CD4-positive, alpha-beta T cell treated with Interleukin-4 for 1 hour (primary cell): ENCODE measurements around the gene REC8.

ENCODE experiments used
- DNase-seq, 2 donors: peaks; one replicate each; pipeline ENCODE4 v3.0.0-alpha.2; 2020 to 2022

Gene REC8

DNA sequence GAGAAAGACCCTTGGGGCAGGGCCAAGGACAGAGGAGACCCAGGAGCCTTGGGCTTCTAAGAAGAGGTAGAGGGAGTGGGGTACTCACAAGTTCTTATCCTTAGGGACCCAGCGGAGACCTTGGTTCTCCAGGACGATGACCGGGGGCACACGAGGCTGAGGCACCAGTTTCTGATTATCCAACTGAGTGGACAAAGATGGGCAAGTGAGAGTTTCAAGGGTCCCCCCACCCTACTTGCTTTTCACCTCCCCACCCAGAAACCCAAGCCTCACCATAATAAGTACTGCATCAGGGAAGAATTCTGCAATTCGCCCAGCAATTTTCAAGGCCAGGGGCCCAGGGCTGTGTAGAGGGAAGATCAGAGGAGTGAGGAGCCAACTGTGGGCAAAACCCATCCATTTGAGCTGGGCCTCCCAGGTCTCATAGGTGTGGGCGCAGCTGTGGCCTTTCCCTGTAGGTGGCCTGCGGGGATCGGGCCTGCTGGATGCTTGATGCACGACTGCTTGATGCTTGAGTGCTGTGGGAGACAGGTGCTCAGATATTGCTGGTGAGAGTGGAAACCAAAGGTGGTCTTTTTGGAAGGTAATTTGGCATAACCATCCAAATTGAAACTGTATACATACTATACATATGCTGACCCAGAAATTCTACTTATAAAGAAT lies 32.5 kb upstream of the REC8 start:
- DNase-seq = peak in 1 of 2 donors; percentile 33

DNA sequence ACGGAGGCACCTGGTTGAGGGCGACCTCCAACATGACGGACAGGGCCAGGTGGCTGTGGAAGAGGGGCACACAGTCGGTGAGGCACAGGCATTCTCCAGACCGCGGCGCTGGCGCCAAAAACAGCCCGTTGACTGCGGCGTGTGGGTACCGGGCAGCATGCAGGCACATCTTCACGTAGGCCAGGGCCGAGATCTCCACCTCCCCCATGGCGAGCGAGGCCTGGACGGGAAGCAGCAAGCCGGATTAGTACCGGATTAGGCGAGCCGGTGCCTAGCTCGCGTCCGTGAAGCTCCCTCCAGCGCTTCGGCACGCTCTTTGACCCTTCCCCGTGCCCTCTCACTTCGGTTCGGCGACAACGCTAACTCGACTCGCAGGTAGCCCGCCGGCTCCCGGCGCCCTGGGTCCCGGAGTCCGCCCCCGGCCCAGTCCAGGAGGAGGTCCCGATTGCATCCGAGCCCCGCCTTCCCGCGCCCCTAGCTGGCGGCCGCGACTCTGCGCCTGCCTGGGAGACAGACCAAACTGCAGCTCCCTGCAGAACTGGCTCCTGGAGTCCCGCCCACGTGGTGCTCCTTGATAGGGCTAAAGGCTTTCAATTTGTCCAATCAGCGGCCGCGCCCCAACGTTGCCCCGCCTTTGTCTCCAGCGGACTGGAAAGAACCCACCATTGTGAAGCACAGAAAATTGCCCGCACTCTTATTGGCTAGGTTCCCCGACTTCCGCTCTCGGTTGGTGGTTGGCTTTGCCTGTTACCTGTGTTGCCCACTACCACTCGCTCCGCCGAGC lies 30.6 kb upstream of the REC8 start, which contains the start of gene EMC9:
TSS of gene EMC9 (minus strand) at position 495 of the 784 bp plus-strand sequence. CDS start at position 208, 287 bp downstream.
- peak; percentile 99 to 100 for DNase-seq

DNA sequence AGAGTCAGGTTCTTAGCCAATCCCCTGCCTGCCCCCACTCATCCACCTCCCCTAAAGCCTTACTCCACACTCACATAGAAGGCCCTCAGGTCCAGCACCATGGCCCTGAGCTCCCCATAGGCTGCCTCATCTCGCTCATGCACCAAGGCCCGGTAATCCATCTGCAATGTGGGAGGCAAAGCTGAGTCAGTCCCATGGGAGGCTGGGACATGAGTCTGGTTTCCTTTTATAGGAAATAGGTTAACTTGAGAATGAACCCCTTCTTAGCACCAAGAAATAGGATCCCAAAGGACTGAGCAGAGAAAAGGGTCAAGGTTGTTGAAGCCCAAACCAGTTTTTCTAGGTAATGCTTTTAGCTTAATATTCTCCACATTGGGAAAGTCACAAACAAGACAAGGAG lies 28.4 kb upstream of the REC8 start:
- DNase-seq = no peak

DNA sequence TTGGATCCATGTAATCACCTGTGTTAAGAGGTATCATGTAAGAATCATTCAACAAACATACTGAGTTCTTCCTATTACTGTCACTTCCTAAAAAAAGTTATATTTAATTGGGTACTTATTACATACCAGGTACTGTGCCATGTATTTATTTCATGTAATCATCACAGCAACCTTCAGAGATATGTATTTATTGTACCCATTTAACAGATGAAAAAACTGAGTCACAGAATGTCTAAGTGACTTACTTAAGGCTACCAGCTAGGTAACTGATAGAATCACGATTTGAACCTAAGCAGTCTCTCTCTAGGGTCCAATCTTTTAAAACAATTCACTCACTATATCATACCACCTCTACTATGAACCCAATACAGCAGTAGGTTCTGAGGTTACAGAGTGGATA lies 27.4 kb upstream of the REC8 start:
- no peak for DNase-seq

DNA sequence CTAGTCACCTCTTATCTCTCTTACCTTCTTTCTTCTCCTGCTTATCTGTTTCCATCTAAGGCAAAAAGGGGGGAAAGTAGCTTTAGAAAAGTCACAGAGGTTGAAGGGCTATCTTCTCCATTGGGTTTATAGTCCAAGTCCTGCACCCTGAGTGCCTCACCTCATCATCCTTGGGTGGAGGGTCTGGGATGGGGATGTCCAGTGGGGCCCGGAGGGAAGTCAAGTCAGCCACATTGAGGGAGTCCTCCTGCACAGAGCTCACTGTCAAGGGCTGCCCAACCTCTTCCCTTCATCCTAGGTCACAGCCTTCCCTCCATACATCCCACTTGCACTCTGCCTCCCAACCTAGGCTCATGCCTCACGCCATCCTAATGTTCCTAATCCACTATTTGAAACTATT lies 26.7 kb upstream of the REC8 start:
- DNase-seq = no peak

DNA sequence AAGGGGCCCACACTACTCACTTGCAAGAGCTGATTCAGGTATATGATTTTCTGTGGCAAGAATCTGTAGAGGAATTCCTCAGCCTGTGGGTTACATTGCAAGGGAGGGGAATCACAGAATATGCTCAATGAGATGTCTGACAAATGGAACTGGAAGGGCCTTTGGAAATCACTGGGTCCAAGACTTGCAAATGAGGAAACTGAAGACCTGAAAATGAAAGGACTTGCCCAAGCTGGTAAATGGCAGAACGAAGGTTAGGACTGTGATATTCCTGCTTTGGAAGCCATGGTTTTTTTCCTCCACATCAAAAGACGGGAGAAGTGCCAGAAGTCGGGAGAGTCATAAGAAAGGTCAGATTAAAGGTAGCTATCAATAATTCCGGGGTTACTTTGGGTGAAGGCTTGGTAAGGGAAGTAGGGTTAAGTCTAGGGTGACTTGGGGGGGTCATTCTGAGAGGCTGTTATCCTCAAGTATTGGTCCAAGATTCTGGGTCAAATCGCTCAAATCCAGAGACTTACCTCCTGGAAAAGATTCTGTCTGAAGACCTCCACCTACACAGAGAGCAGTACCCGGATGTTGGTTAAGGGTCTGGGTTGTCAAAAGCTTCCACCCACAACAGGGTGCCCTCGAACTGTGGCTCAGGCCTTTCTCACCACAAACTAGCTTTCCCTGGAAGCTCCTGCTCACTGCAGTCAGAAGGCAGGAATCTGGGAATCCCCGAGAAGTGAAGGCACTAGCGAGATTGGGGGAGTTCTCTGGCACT lies 26.0 kb upstream of the REC8 start:
- DNase-seq = no peak

DNA sequence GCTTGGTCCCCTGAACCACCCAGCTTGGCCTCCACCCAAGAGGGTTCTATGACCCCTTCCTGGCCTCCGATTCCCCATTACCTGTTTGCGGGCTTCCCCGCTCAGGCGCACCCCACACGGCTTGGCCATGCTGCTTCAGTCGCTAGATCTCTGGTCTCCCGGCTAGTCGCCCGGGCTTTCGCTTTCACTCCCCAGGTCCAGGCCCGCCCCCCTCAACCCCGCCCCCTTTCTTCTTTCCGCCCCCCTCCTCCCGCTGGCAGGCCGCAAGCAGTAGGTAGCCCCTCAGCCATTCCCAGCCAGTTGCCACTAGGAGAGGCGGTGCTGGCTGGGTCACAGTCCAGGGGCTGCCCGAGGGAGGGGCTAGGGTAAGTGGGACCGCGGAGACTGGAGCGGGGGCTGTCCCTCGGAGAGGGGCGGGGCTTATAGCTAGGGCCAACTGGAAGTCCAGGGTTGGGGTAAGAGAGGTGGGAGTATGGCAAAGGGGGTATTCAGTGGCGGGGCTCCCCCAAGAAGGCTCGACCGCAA lies 25.4 kb upstream of the REC8 start, which contains the start of gene PSME2:
TSS of gene PSME2 (minus strand) at position 158 of the 525 bp plus-strand sequence. CDS start at position 129, 29 bp downstream.
- peak; percentile 91 for DNase-seq

DNA sequence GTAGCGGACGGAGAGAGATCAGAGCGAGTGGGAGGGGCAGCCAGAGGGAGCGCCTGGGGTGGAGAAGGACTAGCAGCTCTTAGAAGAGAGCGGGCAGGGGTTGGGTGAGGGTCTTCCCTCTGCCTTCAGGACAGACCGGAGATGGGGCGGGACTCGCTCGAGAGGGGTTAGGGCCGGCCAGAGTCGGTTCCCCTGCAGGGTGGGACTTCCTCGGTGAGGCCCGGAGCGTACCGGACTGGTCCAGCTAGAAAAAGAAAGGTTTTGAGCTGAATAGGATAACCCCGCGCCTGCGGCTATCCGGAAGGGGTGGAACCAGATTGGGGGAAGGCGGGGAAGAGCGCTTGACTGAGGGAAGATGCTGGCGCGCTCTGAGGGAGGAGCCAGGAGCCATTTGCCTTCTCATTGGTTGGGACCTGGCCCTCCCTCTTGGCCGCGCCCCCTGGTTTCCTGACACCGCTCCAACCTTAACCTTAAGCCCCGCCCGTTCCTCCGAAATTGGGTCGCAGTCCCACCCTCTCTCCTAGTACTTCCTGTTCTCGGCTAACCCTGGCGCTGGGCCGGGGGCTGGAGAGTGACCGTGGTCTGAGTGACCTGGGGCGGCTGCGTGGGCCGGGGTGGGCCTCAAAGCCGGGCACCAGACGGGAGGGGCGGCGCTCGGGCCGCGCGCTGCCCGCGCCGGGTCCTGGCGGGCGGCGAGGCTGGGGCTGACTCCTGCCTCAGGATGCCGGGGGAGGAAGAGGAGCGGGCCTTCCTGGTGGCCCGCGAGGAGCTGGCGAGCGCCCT lies 24.7 kb upstream of the REC8 start, which contains the start of gene RNF31:
TSS of gene RNF31 (plus strand) at position 521 of the 783 bp plus-strand sequence. CDS start at position 722, 201 bp downstream.
- DNase-seq = peak; percentile 97

DNA sequence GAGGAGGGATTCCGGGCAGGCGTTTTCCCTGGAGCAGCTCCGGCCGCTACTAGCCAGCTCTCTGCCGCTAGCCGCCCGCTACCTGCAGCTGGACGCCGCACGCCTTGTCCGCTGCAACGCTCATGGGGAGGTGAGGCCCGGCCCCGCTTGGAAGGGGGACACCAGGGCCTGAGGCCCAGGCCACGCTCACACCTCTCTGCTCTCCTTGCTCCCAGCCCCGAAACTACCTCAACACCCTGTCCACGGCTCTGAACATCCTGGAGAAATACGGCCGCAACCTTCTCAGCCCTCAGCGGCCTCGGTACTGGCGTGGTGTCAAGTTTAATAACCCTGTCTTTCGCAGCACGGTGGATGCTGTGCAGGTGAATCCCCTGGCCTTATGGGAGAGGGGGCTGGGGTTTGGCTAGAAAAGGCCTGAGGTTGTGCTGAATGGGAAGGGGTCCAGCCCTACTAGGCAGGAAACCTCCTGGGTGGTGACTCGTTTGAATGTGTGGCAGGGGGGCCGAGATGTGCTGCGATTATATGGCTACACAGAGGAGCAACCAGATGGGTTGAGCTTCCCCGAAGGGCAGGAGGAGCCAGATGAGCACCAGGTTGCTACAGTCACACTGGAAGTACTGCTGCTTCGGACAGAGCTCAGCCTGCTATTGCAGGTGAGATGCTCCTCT lies 24.0 kb upstream of the REC8 start:
- DNase-seq = no peak

DNA sequence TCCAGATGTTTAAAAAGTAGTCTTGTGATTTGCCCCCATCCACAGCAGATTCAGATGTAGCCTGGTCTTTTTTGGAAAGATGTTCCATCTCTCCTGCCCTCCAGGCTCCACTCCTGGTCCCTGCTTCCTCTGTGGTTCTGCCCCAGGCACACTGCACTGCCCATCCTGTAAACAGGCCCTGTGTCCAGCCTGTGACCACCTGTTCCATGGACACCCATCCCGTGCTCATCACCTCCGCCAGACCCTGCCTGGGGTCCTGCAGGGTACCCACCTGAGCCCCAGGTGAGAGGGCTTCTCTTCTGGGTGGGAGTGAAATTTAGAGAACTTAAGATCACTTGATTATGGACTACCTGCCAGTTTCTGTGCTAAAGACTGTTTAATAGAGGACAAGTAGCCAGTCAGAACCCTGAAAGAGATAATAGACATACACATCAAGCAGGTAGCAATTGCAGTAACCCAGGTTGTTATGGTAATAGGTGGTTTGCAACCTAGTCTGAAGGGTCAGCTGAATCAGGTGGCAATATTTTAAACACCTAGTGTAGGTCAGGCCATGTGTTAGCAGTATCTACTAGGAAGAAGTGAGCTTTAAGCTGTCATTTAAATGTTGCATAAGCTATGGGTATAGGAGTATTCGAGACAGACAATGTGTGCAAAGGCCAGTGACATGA lies 22.4 kb upstream of the REC8 start:
- no peak for DNase-seq

DNA sequence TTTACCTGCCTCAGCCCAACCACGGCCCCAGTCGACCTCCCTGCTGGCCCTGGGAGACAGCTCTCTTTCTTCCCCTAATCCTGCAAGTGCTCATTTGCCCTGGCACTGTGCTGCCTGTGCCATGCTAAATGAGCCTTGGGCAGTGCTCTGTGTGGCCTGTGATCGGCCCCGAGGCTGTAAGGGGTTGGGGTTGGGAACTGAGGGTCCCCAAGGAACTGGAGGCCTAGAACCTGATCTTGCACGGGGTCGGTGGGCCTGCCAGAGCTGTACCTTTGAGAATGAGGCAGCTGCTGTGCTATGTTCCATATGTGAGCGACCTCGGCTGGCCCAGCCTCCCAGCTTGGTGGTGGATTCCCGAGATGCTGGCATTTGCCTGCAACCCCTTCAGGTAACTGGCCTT lies 21.8 kb upstream of the REC8 start:
- no peak for DNase-seq

DNA sequence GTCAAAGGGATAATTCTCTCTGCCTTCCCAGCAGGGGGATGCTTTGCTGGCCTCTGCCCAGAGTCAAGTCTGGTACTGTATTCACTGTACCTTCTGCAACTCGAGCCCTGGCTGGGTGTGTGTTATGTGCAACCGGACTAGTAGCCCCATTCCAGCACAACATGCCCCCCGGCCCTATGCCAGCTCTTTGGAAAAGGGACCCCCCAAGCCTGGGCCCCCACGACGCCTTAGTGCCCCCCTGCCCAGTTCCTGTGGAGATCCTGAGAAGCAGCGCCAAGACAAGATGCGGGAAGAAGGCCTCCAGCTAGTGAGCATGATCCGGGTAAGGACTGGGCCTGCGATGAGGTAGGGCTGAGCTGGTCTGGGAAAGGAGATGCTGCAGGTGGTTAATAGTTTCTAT lies 21.3 kb upstream of the REC8 start:
- DNase-seq = no peak

DNA sequence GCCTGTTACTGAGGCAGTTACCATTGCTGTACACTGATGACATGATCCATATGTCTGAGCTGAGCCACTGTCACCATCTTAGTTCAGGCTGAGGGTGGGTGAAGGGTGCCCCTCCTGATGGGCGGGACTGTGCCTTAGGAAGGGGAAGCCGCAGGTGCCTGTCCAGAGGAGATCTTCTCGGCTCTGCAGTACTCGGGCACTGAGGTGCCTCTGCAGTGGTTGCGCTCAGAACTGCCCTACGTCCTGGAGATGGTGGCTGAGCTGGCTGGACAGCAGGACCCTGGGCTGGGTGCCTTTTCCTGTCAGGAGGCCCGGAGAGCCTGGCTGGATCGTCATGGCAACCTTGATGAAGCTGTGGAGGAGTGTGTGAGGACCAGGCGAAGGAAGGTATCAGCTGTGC lies 20.9 kb upstream of the REC8 start:
- DNase-seq = no peak

DNA sequence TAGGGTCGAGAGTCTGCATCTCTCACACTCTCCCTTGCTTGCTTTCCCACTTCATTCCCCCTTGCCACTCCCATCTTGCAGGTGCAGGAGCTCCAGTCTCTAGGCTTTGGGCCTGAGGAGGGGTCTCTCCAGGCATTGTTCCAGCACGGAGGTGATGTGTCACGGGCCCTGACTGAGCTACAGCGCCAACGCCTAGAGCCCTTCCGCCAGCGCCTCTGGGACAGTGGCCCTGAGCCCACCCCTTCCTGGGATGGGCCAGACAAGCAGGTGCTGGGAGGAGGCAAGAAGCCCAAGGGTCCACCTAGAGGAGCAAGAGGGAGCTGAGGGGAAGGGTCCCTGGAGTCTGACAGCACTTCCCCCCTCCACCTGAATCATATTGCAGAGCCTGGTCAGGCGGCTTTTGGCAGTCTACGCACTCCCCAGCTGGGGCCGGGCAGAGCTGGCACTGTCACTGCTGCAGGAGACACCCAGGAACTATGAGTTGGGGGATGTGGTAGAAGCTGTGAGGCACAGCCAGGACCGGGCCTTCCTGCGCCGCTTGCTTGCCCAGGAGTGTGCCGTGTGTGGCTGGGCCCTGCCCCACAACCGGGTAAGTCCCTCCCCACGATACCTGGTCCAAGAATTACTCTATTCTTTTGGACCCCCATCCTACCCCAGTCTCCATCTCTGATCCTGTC lies 20.3 kb upstream of the REC8 start:
- no peak for DNase-seq

DNA sequence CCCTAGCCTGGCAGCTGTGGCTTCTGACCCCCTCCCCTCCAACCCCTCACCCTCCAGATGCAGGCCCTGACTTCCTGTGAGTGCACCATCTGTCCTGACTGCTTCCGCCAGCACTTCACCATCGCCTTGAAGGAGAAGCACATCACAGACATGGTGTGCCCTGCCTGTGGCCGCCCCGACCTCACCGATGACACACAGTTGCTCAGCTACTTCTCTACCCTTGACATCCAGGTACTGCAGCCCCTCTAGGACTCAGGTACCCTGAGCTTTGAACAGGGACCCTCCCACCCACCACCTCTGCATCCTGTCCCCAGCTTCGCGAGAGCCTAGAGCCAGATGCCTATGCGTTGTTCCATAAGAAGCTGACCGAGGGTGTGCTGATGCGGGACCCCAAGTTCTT lies 16.8 kb upstream of the REC8 start:
- DNase-seq = no peak

DNA sequence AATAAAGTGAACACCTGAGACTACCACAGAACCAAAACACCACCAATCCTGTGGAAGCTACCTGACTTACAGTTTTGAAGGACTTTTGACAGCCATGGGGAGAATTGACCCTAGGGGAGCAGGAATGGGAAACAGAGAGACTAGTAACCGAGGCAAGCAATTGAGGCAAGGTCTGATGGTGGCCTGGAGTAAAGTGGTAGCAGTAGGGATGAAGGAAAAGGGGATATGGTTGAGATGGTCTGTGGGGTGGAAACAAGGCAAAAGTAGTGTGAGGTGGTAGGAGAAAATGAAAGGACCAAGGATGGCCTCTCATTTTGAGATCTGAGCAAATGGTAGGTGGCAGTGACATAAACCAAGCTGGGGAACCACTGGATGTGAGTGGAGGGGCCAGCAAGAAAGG lies 15.0 kb upstream of the REC8 start:
- no peak for DNase-seq

DNA sequence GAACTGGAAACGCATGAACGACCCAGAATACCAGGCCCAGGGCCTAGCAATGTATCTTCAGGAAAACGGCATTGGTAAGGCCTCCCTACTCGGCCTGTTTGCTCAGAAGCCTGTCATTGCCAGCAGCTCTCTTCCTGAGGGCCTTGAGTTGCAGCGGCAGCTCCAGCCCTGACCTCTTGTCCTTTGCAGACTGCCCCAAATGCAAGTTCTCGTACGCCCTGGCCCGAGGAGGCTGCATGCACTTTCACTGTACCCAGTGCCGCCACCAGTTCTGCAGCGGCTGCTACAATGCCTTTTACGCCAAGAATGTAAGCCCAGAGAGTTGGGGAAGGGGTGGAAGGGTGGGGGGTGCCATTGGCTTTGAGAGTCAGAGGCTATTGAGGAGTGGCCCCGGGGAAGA lies 14.5 kb upstream of the REC8 start:
- no peak for DNase-seq

DNA sequence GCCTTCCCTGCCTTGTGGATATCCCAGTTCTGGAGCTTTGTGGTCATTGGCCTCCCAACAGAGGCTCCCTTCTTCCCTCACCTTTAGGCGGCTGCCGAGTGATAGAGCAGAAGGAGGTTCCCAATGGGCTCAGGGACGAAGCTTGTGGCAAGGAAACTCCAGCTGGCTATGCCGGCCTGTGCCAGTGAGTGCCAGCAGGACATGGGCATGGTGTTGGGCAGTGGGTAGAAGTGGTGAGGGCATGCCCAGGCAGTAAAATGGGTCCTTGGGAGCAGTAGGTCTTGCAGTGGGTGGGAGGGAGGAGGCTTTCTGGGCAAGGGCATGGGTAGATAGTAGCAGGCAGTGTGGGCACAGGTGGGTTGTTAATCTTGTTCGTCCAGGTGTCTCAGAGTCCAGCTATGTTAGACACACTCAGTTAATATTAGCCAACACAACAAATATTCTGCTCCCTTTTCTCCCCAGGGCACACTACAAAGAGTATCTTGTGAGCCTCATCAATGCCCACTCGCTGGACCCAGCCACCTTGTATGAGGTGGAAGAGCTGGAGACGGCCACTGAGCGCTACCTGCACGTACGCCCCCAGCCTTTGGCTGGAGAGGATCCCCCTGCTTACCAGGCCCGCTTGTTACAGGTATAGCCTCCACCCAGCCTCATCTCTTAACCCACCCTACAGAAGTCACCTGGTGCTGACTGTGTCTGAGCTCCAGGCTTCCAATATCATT lies 11.9 kb upstream of the REC8 start:
- no peak for DNase-seq

DNA sequence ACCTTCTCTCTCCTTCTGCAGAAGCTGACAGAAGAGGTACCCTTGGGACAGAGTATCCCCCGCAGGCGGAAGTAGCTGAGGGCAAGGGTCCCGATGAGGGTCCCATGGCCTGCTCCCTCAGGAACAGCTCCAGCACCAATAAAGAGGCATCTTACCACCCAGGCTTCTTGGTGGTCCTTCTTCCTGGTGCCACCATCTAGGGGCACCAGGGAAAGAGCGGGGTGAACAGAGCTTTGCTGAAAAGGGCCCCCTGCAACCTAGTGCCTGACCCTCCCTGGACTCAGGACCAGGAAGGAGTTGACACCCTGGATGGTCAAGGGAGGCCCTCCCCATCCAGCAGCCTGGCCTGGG lies 11.4 kb upstream of the REC8 start:
- DNase-seq = no peak
